Kidney epithelial cell (primary cell): ENCODE results near the gene TMEM208. TPM values are rescaled to one million over a fixed set of nuclear protein-coding genes. Genes with fewer than 3 reads are reported as not detected.

Experiments used
- DNase-seq: peaks from one replicate; pipeline ENCODE4 v3.0.0-alpha.2; 2010; ENCODE audit warnings: low read depth
- H3K27me3 ChIP-seq: 2 replicates; pipeline ENCODE4 v1.6.0; 2011; ENCODE audit warnings: low read length; ENCODE audit not compliant: control insufficient read depth, insufficient read depth
- H3K36me3 ChIP-seq: 2 replicates; pipeline ENCODE4 v1.5.1; 2011; ENCODE audit warnings: low read length; ENCODE audit not compliant: control insufficient read depth, insufficient read depth
- H3K4me3 ChIP-seq: 2 replicates; pipeline ENCODE4 v1.5.1; 2011; ENCODE audit warnings: low read depth, mild to moderate bottlenecking, control low read depth, low read length
- CTCF ChIP-seq: IDR thresholded peaks from 2 replicates; pipeline ENCODE4 v1.5.1; 2011; ENCODE audit warnings: mild to moderate bottlenecking, moderate library complexity, low read length, control low read depth, inconsistent platforms; ENCODE audit not compliant: insufficient read depth, poor library complexity, severe bottlenecking
- total RNA-seq: library from RNA; depleted of rRNA; stranded (reverse); fragments of >200 nt; gene quantifications from 2 replicates; pipeline ENCODE4 v1.2.3, GENCODE V29; 2015

TMEM208 gene
- total RNA-seq, 1 donor from 2014 or later, result 59.3 TPM

- DNase-seq, result no peak
- no peak for TF ChIP-seq CTCF
Measured at GRCh38 chr16:67208154-67208896, 18.6 kb upstream of the TMEM208 start.

GRCh38 chr16:67209565-67209964, 17.4 kb upstream of the TMEM208 start:
- TF ChIP-seq CTCF, result no peak
- no peak overlapping the region for H3K4me3 ChIP-seq
- no peak for DNase-seq
- no peaks in the 10 kb centered on the region for H3K27me3 ChIP-seq
- H3K36me3 ChIP-seq, result no peaks in the 10 kb centered on the region

More at GRCh38 chr16:67208154-67208896, 18.6 kb upstream of the TMEM208 start:
- H3K4me3 ChIP-seq, result no peak overlapping the region
- H3K36me3 ChIP-seq, result no peaks in the 10 kb centered on the region
- H3K27me3 ChIP-seq, result no peaks in the 10 kb centered on the region

- TF ChIP-seq CTCF, result no peak
- no peaks in the 10 kb centered on the region for H3K27me3 ChIP-seq
- no peak overlapping the region for H3K4me3 ChIP-seq
- DNase-seq, result no peak
- H3K36me3 ChIP-seq, result no peaks in the 10 kb centered on the region
Measured at GRCh38 chr16:67210069-67210937, 16.6 kb upstream of the TMEM208 start.

- H3K36me3 ChIP-seq, result no peaks in the 10 kb centered on the region
- DNase-seq, result no peak
Measured at GRCh38 chr16:67211674-67212073, 15.3 kb upstream of the TMEM208 start.

GRCh38 chr16:67212766-67213165, 14.2 kb upstream of the TMEM208 start:
- H3K27me3 ChIP-seq, result no peaks in the 10 kb centered on the region
- no peak for DNase-seq
- H3K36me3 ChIP-seq, result no peaks in the 10 kb centered on the region
- no peak overlapping the region for H3K4me3 ChIP-seq
- no peak for TF ChIP-seq CTCF

More at GRCh38 chr16:67211674-67212073, 15.3 kb upstream of the TMEM208 start:
- TF ChIP-seq CTCF, result no peak
- no peaks in the 10 kb centered on the region for H3K27me3 ChIP-seq
- H3K4me3 ChIP-seq, result no peak overlapping the region
